HUES64 (cell line): ENCODE results near the gene CHST9.
A peak's percentile ranks its signal among the peaks of the same experiment; 100 is the strongest.

Experiments used
- H3K27ac ChIP-seq: 2 replicates; pipeline ENCODE4 v1.7.0; 2013; ENCODE audit warnings: low read depth, low read length, inconsistent platforms
- H3K27me3 ChIP-seq: 2 replicates; pipeline ENCODE4 v1.6.1; 2013; ENCODE audit warnings: mild to moderate bottlenecking, low read length; ENCODE audit not compliant: insufficient read depth
- H3K36me3 ChIP-seq: 2 replicates; pipeline ENCODE4 v1.6.1; 2013; ENCODE audit warnings: mild to moderate bottlenecking, low read length; ENCODE audit not compliant: insufficient read depth
- H3K4me1 ChIP-seq: 2 replicates; pipeline ENCODE4 v1.6.1; 2013; ENCODE audit warnings: mild to moderate bottlenecking, low read length, moderate library complexity; ENCODE audit not compliant: insufficient read depth
- H3K4me3 ChIP-seq: 2 replicates; pipeline ENCODE4 v1.5.1; 2013; ENCODE audit warnings: mild to moderate bottlenecking, low read length, moderate library complexity
- H3K9ac ChIP-seq: 2 replicates; pipeline ENCODE4 v1.6.1; 2013; ENCODE audit warnings: mild to moderate bottlenecking, low read depth, low read length
- H3K9me3 ChIP-seq: 2 replicates; pipeline ENCODE4 v1.6.1; 2013; ENCODE audit warnings: low read depth, low read length; ENCODE audit not compliant: insufficient read depth
- WGBS: fragments of 150-250, 120-280 bp; methylation state at CpG from one replicate; pipeline ENCODE4 v1.1.7; 2013; ENCODE audit warnings: missing lambda C conversion rate; 5-methylcytosine and 5-hydroxymethylcytosine counted together

Gene CHST9

DNA sequence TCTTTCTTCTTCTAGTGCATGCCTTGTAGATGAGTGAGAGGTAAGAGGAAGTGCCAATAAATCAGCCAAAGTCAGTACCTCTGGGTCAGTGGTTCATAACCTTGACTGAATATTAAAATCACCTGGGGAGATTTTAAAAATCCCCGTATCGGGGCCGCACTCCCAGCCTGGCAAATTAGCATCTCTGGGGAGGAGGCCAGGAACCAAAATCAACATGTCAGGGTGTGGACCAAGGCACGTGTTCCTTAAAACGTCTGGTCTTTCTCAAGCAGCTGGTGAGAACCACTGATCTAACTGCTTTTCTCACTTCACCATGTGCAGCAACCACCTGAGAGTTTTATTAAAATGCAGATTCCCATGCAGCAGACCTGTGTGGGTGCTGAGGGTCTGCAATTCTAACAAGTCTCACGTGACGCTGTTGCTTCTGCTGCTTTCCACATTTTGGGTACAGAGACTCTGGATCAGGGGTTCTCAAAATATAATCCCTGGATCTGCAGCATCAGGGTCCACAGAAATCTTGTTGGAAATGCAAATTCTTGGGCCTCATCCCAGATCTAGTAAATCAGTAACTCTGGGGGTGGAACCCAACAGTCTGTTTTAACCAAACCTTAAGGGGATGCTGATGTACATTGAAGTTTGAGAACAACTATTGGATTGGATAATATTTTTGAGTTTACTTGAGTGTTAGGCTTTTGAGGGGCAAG lies 49.5 kb downstream of the CHST9 start:
- no peak overlapping the region for H3K27ac ChIP-seq
- H3K36me3 ChIP-seq = no peaks in the 10 kb centered on the region
- H3K27me3 ChIP-seq = no peaks in the 10 kb centered on the region
- H3K4me1 ChIP-seq = no peaks in the 10 kb centered on the region
- WGBS = 74% methylated on average over 7 of the region's 7 CpGs
- no peaks in the 10 kb centered on the region for H3K9me3 ChIP-seq
- no peak overlapping the region for H3K4me3 ChIP-seq
- no peak overlapping the region for H3K9ac ChIP-seq

DNA sequence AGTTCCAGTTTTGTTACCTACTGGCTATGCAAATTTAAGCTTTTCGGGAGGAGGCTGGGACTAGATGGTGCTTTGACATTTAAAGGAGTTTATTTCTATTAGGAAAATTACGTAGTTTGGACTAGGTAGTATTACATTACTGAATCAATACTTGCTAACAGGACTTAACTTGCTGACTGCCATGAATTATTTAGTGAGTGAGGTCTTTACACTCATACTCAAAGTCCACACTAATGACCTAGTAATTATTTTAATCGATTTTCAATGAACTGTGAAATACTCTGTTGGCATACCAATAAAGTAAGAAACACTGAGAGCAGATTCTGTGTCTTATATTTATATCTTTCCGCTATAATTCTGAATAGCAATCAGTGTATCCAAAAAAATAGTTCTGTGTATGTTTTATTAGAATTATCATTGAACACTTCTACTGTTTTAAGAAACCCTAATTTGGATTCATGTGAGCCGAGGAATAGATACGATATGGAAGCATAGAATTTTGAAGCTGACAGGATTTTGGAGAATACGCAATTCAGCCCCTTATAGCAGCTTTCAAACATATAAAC lies 55.0 kb downstream of the CHST9 start:
- H3K4me3 ChIP-seq = no peak overlapping the region
- H3K36me3 ChIP-seq = no peaks in the 10 kb centered on the region

DNA sequence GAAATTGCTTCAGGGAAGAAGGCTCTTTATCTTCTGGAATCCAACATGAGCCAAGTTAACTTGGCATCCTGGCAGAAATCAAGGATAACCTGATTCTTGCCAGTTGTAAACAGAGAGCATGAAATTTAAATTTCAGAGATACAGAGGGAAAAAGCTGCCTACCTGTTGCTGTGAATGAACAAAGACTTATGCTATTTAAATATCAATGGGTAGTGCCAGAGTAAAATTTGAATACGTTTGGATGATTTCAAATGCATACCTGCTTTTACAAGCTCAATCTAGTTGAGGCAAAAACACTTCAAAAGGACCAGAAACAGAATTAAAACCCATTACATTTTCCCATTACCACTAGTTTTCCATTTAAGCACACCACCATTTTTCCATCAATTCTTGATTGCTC lies 60.9 kb downstream of the CHST9 start:
- Histone ChIP-seq H3K27ac (peak overlapping the region; percentile 34; the same call in 1 of the 2 replicates), H3K9me3 (no peaks in the 10 kb centered on the region), H3K9ac (no peak overlapping the region), H3K4me3 (peak overlapping the region; percentile 7; the same call in 1 of the 2 replicates), H3K4me1 (peaks cover 29% of the 10 kb centered on the region), H3K27me3 (no peaks in the 10 kb centered on the region), H3K36me3 (no peaks in the 10 kb centered on the region)
- 47% methylated on average over 1 of the region's 1 CpG for WGBS

More for the DNA sequence above, 55.0 kb downstream of the CHST9 start:
- Histone ChIP-seq H3K27ac (no peak overlapping the region), H3K27me3 (no peaks in the 10 kb centered on the region), H3K4me1 (peaks cover 17% of the 10 kb centered on the region), H3K9ac (no peak overlapping the region), H3K9me3 (no peaks in the 10 kb centered on the region)
- 43% methylated on average over 1 of the region's 7 CpGs for WGBS

DNA sequence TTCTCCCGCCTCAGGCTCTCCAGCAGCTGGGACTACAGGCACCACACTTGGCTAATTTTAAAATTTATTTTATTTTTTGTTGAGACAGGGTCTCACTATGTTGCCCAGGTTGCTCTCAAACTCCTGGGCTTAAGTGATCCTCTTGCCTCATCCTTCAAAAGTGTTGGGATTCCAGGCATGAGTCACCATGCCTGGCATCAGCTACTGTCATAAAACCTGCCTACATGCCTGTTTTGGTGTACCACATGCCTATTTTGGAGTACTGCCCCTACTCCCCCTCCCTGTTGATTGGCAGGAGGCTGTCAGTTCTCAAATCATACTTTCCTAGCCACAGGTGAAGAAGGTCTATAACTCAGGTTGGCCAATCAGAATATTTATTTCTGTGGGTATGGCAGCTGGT lies 64.0 kb downstream of the CHST9 start:
- Histone ChIP-seq H3K27me3 (no peaks in the 10 kb centered on the region), H3K4me3 (no peak overlapping the region), H3K36me3 (no peaks in the 10 kb centered on the region), H3K27ac (no peak overlapping the region), H3K4me1 (peaks cover 34% of the 10 kb centered on the region), H3K9me3 (no peaks in the 10 kb centered on the region), H3K9ac (no peak overlapping the region)
- WGBS = 100% methylated on average over 1 of the region's 1 CpG

DNA sequence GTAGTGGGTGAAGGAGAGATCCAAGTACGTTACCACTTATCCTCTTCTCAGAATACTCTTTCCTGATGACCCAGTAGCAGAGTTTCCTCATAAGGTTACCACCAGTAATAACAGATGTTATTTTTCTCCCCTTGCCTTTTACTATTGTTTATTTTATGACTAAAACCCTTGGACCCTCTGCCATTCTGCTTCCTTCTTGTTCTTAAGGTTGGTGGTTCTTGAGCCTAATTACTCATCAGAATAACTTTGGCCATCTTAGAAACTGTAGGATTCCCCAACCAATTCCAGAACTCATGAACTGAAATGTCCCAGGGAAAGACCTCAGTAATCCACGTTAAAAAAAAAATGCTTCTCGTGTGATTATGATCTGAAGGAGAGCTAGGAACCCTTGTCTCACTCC lies 64.9 kb downstream of the CHST9 start:
- Histone ChIP-seq H3K27me3 (no peaks in the 10 kb centered on the region), H3K4me3 (no peak overlapping the region), H3K9ac (no peak overlapping the region), H3K4me1 (peaks cover 28% of the 10 kb centered on the region), H3K9me3 (no peaks in the 10 kb centered on the region), H3K27ac (no peak overlapping the region), H3K36me3 (no peaks in the 10 kb centered on the region)
- 93% methylated on average over 3 of the region's 3 CpGs for WGBS

DNA sequence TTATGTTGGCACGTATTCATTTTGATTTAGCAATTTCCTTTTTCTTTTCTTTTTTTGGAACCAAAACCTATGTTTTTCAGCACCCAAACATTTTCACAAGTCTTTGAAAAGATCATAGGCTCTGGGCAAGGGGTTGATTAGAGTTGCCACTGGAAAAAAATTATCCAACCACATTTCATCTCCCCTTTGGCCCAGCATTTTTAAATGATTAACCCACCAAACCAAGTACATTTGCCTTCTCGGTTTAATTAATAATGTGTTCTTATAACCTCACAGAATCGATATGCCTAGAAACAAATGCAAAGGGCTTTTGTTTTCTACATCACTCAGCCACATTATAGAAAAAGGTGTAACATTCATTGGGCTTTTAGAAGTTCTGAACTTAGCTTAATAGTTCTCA lies 66.1 kb downstream of the CHST9 start:
- Histone ChIP-seq H3K27ac (no peak overlapping the region), H3K27me3 (no peaks in the 10 kb centered on the region), H3K9me3 (no peaks in the 10 kb centered on the region), H3K9ac (no peak overlapping the region), H3K36me3 (no peaks in the 10 kb centered on the region), H3K4me1 (peaks cover 16% of the 10 kb centered on the region), H3K4me3 (no peak overlapping the region)
- whole genome bisulfite sequencing = 98% methylated on average over 2 of the region's 3 CpGs

DNA sequence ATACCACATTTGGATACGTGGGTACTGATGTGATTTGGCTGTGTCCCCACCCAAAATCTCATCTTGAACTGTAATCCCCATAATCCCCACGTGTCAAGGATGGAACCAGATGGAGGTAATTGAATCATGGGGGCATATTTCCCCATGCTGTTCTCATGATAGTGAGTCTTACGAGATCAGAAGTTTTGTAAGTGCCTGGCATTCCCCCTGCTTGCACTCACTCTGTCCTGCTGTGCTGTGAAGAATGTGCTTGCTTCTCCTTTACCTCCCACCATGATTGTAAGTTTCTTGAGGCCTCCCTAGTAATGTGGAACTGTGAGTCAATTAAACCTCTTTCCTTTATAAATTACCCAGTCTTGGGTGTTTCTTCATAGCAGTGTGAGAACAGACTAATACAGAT lies 70.3 kb downstream of the CHST9 start:
- Histone ChIP-seq H3K9ac (no peak overlapping the region), H3K4me1 (peaks cover 10% of the 10 kb centered on the region; the same call in 1 of the 2 replicates), H3K27ac (no peak overlapping the region), H3K9me3 (peaks cover 6% of the 10 kb centered on the region; the same call in 1 of the 2 replicates), H3K36me3 (no peaks in the 10 kb centered on the region), H3K4me3 (no peak overlapping the region), H3K27me3 (no peaks in the 10 kb centered on the region)
- WGBS = 75% methylated on average over 3 of the region's 3 CpGs

DNA sequence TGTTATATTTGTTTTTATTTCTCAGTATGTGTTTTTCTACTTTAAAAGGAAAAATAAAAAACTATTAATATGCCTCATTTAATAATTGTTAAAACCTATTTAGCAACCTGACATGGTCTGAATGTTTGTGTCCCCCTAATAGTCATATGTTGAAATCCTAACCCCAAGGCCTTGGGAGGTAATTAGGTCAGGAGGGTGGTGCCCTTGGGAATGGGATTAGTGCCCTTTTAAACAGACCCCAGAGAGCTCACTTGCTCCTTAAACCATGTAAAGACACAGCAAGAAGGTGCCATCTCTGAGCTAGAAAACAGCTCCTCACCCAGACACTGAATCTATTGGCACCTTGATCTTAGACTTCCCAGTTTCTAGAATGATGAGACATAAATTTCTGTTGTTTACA lies 71.8 kb downstream of the CHST9 start:
- Histone ChIP-seq H3K27me3 (no peaks in the 10 kb centered on the region), H3K9ac (no peak overlapping the region), H3K4me3 (no peak overlapping the region), H3K36me3 (no peaks in the 10 kb centered on the region), H3K27ac (no peak overlapping the region), H3K9me3 (peaks cover 6% of the 10 kb centered on the region; the same call in 1 of the 2 replicates), H3K4me1 (no peaks in the 10 kb centered on the region)

DNA sequence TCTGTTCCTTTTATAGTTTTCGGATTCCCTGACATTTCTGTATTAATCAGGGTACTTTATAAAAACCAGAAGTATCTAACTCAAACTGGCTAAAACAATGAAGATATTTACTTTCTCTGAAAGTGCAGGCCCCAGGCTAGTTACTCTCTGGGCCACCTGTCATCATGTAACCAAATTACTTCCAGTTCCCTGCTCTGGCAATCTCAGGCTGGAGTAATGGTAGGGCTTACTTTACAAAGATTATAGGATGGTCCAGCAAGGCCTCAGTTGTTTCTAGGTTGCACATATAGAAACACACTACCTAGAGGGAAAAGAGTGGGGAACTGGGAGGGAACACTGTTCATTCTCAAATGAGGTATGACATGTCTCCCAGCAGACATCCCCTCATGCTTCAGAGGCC lies 74.8 kb downstream of the CHST9 start:
- Histone ChIP-seq H3K9ac (no peak overlapping the region), H3K36me3 (no peaks in the 10 kb centered on the region), H3K4me3 (no peak overlapping the region), H3K27me3 (no peaks in the 10 kb centered on the region), H3K4me1 (no peaks in the 10 kb centered on the region), H3K9me3 (peaks cover 6% of the 10 kb centered on the region; the same call in 1 of the 2 replicates), H3K27ac (no peak overlapping the region)
- no CpG with 5 or more reads among the region's 1 CpG for WGBS

DNA sequence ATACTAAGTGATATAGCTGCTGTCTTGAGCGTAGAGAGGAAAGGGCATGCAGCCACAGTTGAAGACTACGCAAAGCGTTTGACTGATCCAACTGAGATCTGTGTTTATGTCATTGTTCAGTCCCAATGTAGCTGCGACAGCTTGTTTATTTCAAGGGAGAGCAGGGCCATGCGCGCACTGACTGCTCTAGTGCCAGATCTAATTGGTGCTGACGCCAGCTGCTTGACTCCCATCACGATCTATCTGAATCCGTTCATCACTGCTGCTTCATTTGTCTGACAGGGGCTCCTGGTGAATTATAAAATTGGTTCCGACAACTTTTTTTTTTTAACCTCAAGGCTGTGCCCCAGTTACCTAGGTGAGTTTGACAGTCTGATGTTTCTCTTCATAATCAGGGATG lies 75.7 kb downstream of the CHST9 start:
- peaks cover 6% of the 10 kb centered on the region; the same call in 1 of the 2 replicates for H3K9me3 ChIP-seq
- H3K36me3 ChIP-seq = no peaks in the 10 kb centered on the region
- no peaks in the 10 kb centered on the region for H3K27me3 ChIP-seq
- no peak overlapping the region for H3K4me3 ChIP-seq
- H3K4me1 ChIP-seq = no peaks in the 10 kb centered on the region
- no peak overlapping the region for H3K9ac ChIP-seq
- 97% methylated on average over 10 of the region's 10 CpGs for WGBS
- no peak overlapping the region for H3K27ac ChIP-seq

DNA sequence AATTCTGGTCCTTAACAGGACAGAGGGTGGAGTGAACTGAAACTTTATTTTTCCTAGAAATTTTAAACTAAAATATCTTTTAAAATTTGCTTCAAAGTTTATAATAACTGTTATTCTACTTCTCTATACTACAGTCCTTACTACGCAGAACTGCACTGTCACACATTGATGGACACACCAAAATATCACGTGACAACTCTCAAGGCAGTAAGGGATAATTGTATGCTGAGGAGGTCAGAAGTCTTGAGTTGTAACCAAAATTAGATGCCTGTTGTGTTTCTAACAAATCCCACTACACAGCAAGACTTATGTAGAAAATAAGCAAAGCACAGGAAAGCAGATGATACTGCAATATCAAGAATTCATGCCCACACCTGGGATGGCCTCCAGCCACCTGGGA lies 76.3 kb downstream of the CHST9 start:
- WGBS = no CpG with 5 or more reads among the region's 2 CpGs
- Histone ChIP-seq H3K4me1 (no peaks in the 10 kb centered on the region), H3K9ac (no peak overlapping the region), H3K4me3 (no peak overlapping the region), H3K27ac (no peak overlapping the region), H3K9me3 (peaks cover 6% of the 10 kb centered on the region; the same call in 1 of the 2 replicates), H3K27me3 (no peaks in the 10 kb centered on the region), H3K36me3 (no peaks in the 10 kb centered on the region)
